Caco-2 (cell line): ENCODE measurements around the gene UPB1. TPM values are rescaled to one million over a fixed set of nuclear protein-coding genes. Genes with fewer than 3 reads are reported as not detected.

ENCODE experiments used
- BruUV-seq: library from RNA; stranded (reverse); fragments of 400-500 nt; replicated peaks from 2 replicates; lab custom pipeline; 2021; lab: Mats Ljungman, UMichigan
- CTCF ChIA-PET: fragments of 300-600 bp; sonication (Branson Sonifier 250); formaldehyde crosslinking; loops from one replicate; lab custom pipeline; 2022; ENCODE audit warnings: antibody characterized with exemption; lab: Charles Lee
- POLR2A ChIA-PET: fragments of 300-600 bp; sonication (Branson Sonifier 250); formaldehyde crosslinking; loops from one replicate; lab custom pipeline; 2022; ENCODE audit warnings: antibody characterized with exemption; lab: Charles Lee
- DNase-seq, 2 experiments: peaks; one replicate each; pipeline versions ENCODE4 v3.0.0 to v3.0.0-alpha.2; 2020 to 2022
- H3K27me3 ChIP-seq: replicated peaks from 2 replicates; pipeline ENCODE4 v1.6.0; 2011; ENCODE audit warnings: low read length; ENCODE audit not compliant: control insufficient read depth, insufficient read depth
- H3K36me3 ChIP-seq: 2 replicates; pipeline ENCODE4 v1.5.1; 2011; ENCODE audit warnings: low read length; ENCODE audit not compliant: control insufficient read depth, insufficient read depth
- H3K4me1 ChIP-seq: fragments of 250-450 bp; sonication (Bioruptor Pico); 2 replicates; pipeline ENCODE4 v1.5.1; 2020; ENCODE audit warnings: mild to moderate bottlenecking
- H3K4me3 ChIP-seq: 2 replicates; pipeline ENCODE4 v1.5.1; 2011; ENCODE audit warnings: low read depth, mild to moderate bottlenecking, control low read depth, low read length
- H3K9me3 ChIP-seq: fragments of 250-450 bp; sonication (Bioruptor Pico); 2 replicates; pipeline ENCODE4 v1.5.1; 2020; ENCODE audit warnings: mild to moderate bottlenecking, moderate library complexity
- H3K27ac Mint-ChIP-seq: one replicate; pipeline ENCODE4 v1.8.0; 2022; ENCODE audit warnings: mixed read lengths; ENCODE audit not compliant: unreplicated experiment
- H3K27me3 Mint-ChIP-seq: one replicate; pipeline ENCODE4 v1.8.0; 2022; ENCODE audit warnings: mixed read lengths; ENCODE audit not compliant: insufficient read depth, unreplicated experiment
- H3K36me3 Mint-ChIP-seq: one replicate; pipeline ENCODE4 v1.8.0; 2022; ENCODE audit warnings: mild to moderate bottlenecking, mixed read lengths; ENCODE audit not compliant: insufficient read depth, unreplicated experiment
- H3K4me1 Mint-ChIP-seq: one replicate; pipeline ENCODE4 v1.8.0; 2022; ENCODE audit warnings: low read depth, mixed read lengths; ENCODE audit not compliant: unreplicated experiment
- H3K4me3 Mint-ChIP-seq: one replicate; pipeline ENCODE4 v1.8.0; 2022; ENCODE audit warnings: mild to moderate bottlenecking, moderate library complexity, mixed read lengths; ENCODE audit not compliant: unreplicated experiment
- H3K9me3 Mint-ChIP-seq: one replicate; pipeline ENCODE4 v1.8.0; 2022; ENCODE audit warnings: mixed read lengths; ENCODE audit not compliant: unreplicated experiment
- CTCF ChIP-seq, 2 experiments: fragments of 200-600 bp in 1 of 2; IDR thresholded peaks; 1 replicate in 1 of 2; 2 replicates in 1 of 2; pipeline versions ENCODE4 v1.5.1 to v1.8.0; 2011 to 2022; ENCODE audit warnings: antibody characterized with exemption in 1 of 2, control low read depth in 1 of 2, inconsistent platforms in 1 of 2, low read depth in 1 of 2, low read length in 1 of 2, mild to moderate bottlenecking in 1 of 2, moderate library complexity in 1 of 2; ENCODE audit not compliant: insufficient read depth in 1 of 2, severe bottlenecking in 1 of 2, unreplicated experiment in 1 of 2
- intact Hi-C: fragments of 100-400 bp; cut with micrococcal nuclease; formaldehyde crosslinking; loops from one replicate; pipeline ENCODE4 v1.10.0; 2022; ENCODE audit not compliant: unreplicated experiment
- total RNA-seq: library from RNA; stranded (reverse); gene quantifications from 2 replicates; pipeline ENCODE4 v1.2.3, GENCODE V29; 2022

UPB1 gene
- total RNA-seq, 1 experiment from 2014 or later = 6.7 TPM

GRCh38 chr22:24543185-24543601, 48.1 kb downstream of the UPB1 start:
- ChIA-PET POLR2A (no interaction called here), CTCF (no interaction called here)
- no peak for TF ChIP-seq CTCF (IDR thresholded peaks at IDR 0.05; ENCODE audit: insufficient read depth in 1 of 2, low read depth in 1 of 2, low read length in 1 of 2, severe bottlenecking in 1 of 2, unreplicated experiment in 1 of 2)
- Histone ChIP-seq H3K27me3 (no peaks in the 10 kb centered on the region), H3K4me1 (no peaks in the 10 kb centered on the region), H3K9me3 (no peaks in the 10 kb centered on the region), H3K4me3 (no peak overlapping the region), H3K36me3 (peaks cover 22% of the 10 kb centered on the region)
- no peaks in the 10 kb centered on the region for H3K4me1 Mint-ChIP-seq
- no peak overlapping the region for H3K4me3 Mint-ChIP-seq
- no TSS peak for BruUV-seq
- DNase-seq = no peak
- intact Hi-C loops = no loop called here
- H3K27ac Mint-ChIP-seq = no peak overlapping the region
- H3K9me3 Mint-ChIP-seq = no peaks in the 10 kb centered on the region
- no peaks in the 10 kb centered on the region for H3K27me3 Mint-ChIP-seq
- peaks cover 61% of the 10 kb centered on the region for H3K36me3 Mint-ChIP-seq

- intact Hi-C loops = no loop called here
- Mint-ChIP-seq H3K36me3 (peaks cover 65% of the 10 kb centered on the region), H3K4me1 (no peaks in the 10 kb centered on the region), H3K4me3 (no peak overlapping the region), H3K9me3 (no peaks in the 10 kb centered on the region), H3K27me3 (no peaks in the 10 kb centered on the region), H3K27ac (no peak overlapping the region)
- TF ChIP-seq CTCF (IDR thresholded peaks at IDR 0.05; ENCODE audit: insufficient read depth in 1 of 2, low read depth in 1 of 2, low read length in 1 of 2, severe bottlenecking in 1 of 2, unreplicated experiment in 1 of 2) = no peak
- DNase-seq = no peak
- H3K4me1 ChIP-seq = no peaks in the 10 kb centered on the region
- H3K27me3 ChIP-seq = no peaks in the 10 kb centered on the region
- BruUV-seq = no TSS peak
- ChIA-PET CTCF (no interaction called here), POLR2A (no interaction called here)
- no peak overlapping the region for H3K4me3 ChIP-seq
- peaks cover 22% of the 10 kb centered on the region for H3K36me3 ChIP-seq
- no peaks in the 10 kb centered on the region for H3K9me3 ChIP-seq
Observed at GRCh38 chr22:24543679-24544243, 48.6 kb downstream of the UPB1 start.

GRCh38 chr22:24548812-24549211, 53.7 kb downstream of the UPB1 start:
- peaks cover 27% of the 10 kb centered on the region for H3K4me1 Mint-ChIP-seq
- POLR2A ChIA-PET = no interaction called here
- DNase-seq = no peak
- no peaks in the 10 kb centered on the region for H3K27me3 Mint-ChIP-seq
- no peaks in the 10 kb centered on the region for H3K9me3 Mint-ChIP-seq
- TF ChIP-seq CTCF (IDR thresholded peaks at IDR 0.05; ENCODE audit: insufficient read depth in 1 of 2, low read depth in 1 of 2, low read length in 1 of 2, severe bottlenecking in 1 of 2, unreplicated experiment in 1 of 2) = no peak
- Histone ChIP-seq H3K4me1 (peaks cover 39% of the 10 kb centered on the region), H3K9me3 (no peaks in the 10 kb centered on the region), H3K36me3 (peaks cover 11% of the 10 kb centered on the region), H3K4me3 (no peak overlapping the region), H3K27me3 (no peaks in the 10 kb centered on the region)
- BruUV-seq = no TSS peak
- no peak overlapping the region for H3K27ac Mint-ChIP-seq
- peaks cover 41% of the 10 kb centered on the region for H3K36me3 Mint-ChIP-seq
- intact Hi-C loops = no loop called here
- no peak overlapping the region for H3K4me3 Mint-ChIP-seq
- CTCF ChIA-PET = interaction anchor here (0.6 kb wide), 1 partner anchor 48 kb away, joined by 5 read pairs; no protein-coding TSS in a partner anchor
